ENCODE data around the gene SLC35D1.
A peak's percentile ranks its signal among the peaks of the same experiment; 100 is the strongest.

Gene SLC35D1

GRCh38 chr1:67013573-67013972 is 40.4 kb downstream of the SLC35D1 start:
- TF ChIP-seq CTCF (IDR thresholded peaks at IDR 0.05), result no peak
- no peak for DNase-seq (ENCODE audit: low spot score)
- Histone ChIP-seq H3K27ac (no peak overlapping the region), H3K4me3 (no peak overlapping the region)

DNA sequence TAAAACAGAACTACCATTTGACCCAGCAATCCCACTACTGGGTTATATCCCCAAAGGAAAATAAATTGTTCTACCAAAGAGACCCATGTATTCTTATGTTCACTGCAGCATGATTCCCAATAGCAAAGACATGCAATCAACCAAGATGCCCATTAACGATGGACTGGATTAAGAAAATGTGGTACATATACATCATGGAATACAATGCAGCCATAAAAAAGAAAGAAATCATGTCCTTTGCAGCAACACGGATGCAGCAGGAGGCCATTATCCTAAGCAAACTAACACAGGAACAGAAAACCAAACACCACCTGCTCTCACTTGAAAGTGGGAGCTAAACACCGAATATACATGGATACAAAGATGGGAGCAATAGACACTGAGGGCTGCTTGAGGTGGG is 44.2 kb downstream of the SLC35D1 start:
- TF ChIP-seq CTCF (IDR thresholded peaks at IDR 0.05), result no peak
- Histone ChIP-seq H3K4me3 (no peak overlapping the region), H3K27ac (no peak overlapping the region)
- no peak for DNase-seq (ENCODE audit: low spot score)

DNA sequence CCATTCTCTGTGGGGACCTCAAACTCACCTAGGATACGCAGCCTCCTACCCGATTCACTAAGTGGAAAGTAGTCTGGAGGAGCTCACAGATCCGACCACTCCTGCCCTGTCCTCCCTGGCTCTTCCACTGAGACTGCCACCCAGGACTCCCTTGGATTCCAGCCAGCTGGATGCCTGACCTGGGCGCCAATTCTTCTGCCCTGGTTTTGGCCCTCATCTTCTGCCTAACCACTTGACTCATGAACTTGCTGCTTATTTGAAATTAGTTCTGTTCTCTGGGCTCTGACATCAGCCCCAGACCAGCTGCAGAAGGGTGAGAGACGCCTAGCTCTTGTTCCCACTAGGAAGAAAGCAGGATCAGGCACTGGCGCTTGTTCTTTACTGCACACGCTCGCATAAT is 48.9 kb downstream of the SLC35D1 start:
- TF ChIP-seq CTCF (IDR thresholded peaks at IDR 0.05), result no peak
- no peak overlapping the region for H3K4me3 ChIP-seq
- no peak overlapping the region for H3K27ac ChIP-seq
- no peak for DNase-seq (ENCODE audit: low spot score)

- no peak overlapping the region for H3K27ac ChIP-seq
- DNase-seq (ENCODE audit: low spot score), result no peak
- no peak overlapping the region for H3K4me3 ChIP-seq
- no peak for TF ChIP-seq CTCF (IDR thresholded peaks at IDR 0.05)
Measured at GRCh38 chr1:67004176-67004575, 49.8 kb downstream of the SLC35D1 start.

DNA sequence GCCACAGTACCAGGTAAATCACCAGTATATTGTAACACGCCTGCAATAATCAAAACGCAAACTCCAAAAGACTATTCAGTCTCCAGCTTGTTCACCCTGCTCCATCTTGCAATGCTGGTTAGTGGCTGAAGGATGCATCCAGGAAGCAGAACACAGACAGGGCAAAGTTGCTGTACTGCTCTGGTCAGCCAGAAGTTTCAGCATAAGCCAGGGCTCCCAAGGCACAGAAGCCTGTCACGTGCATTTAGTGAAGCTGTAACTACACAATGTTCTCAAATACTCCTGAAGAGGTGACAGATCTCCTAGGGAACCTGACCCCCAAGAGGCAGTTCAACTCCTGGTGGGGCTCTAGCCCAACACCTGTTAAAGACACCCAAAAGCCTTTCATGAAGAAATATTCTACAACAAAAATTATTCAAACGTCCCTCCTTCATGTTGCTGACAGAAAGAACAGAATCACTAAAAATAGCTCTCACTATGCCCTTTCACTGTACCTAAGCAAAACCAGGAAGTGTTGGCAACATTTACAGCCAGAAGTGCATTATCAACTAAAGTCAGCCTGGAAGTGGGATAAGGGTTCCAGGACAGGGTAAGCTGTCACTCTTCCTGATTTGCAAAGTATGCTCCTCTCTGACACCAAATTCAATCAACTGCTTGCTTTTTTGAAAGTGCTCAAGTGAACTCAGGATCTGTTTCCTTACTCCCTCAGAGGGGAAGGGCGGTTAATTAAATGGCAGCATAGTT is 52.1 kb downstream of the SLC35D1 start:
- no peak for DNase-seq (ENCODE audit: low spot score)
- TF ChIP-seq CTCF (IDR thresholded peaks at IDR 0.05), result no peak
- Histone ChIP-seq H3K4me3 (no peak overlapping the region), H3K27ac (peak overlapping the region; percentile 46 to 58)

DNA sequence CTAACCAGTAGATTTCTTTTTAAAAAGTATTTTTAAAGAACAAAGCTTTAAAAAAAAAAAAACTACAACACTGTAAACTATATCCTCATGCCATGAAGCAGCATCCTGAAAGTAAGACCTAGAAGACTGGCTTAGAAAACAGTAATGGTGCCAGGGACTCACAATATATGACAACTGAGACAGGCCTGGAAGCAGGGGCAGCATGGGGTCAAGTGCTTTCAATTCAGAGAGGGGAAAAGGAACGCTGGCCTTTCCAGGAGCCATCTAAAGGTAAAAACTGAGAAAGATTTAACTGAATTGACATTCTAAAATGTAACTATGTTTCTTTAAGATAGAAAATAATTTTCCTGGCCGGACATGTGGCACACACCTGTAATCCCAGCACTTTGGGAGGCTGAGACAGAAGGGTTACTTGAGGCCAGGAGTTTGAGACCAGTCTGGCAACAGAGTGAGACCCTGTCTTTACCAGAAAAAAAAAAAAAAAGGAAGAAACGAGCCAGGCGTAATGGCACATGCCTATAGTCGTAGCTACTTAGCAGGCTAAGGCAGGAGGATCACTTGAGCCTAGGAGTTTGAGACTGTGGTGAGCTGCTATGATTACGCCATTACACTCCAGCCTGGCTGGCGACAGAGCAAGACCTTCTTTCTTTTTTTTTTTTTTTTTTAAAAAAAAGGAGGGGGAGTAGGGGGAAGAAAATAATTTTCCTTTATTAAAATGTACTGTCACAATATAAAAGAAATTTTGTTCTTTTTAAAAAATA is 54.1 kb downstream of the SLC35D1 start:
- no peak for TF ChIP-seq CTCF (IDR thresholded peaks at IDR 0.05)
- no peak for DNase-seq (ENCODE audit: low spot score)
- Histone ChIP-seq H3K4me3 (no peak overlapping the region), H3K27ac (no peak overlapping the region)

DNA sequence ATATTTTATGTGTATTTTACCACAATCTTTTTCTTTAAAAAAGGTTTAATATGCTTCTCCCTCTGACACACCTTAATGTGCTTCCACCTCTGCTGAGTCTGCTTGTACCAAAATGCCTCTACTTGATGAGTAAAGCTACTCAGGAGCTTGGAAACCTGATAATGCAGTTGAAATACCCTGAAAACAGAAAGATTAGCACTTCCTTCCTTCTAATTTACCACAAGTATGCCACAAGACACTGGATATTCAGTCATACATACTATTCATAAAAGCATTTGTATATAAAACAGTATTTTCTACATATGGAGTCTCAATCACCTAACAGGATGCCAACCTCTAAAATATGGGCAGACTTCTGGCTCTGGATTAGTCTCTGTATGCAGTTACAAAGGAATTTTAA is 55.0 kb downstream of the SLC35D1 start:
- H3K27ac ChIP-seq, result no peak overlapping the region

More for the DNA sequence above, 55.0 kb downstream of the SLC35D1 start:
- DNase-seq (ENCODE audit: low spot score), result no peak
- H3K4me3 ChIP-seq, result no peak overlapping the region
- TF ChIP-seq CTCF (IDR thresholded peaks at IDR 0.05), result no peak

Data from coronary artery (tissue), 2 donors.